Measurements from ENCODE around the gene MLST8.

Gene MLST8

DNA sequence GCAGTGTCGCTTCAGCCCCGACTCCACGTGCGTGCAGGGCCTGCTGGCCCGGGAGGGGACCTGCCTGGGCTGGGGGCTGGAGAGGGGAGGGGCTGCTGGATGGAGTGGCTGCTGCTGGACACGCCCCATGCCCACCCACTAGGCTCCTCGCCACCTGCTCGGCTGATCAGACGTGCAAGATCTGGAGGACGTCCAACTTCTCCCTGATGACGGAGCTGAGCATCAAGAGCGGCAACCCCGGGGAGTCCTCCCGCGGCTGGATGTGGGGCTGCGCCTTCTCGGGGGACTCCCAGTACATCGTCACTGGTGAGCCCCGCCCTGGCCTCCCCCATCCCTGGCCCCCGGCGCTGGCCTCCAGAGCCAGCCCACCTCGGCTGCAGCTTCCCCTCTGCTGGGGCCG, 3.1 kb downstream of the MLST8 start:
- H3K4me1 ChIP-seq (ENCODE audit: low read depth, poor library complexity, severe bottlenecking), result peaks cover 25% of the 10 kb centered on the region
- no peak overlapping the region for H3K27ac ChIP-seq
- H3K4me3 ChIP-seq (IDR thresholded peaks at IDR 0.05; ENCODE audit: insufficient read depth, low read depth, low read length), result no peak overlapping the region
- no peaks in the 10 kb centered on the region for H4K20me1 ChIP-seq (ENCODE audit: insufficient read depth)
- no peak overlapping the region for H3K9ac ChIP-seq
- peaks cover 17% of the 10 kb centered on the region for H3K79me2 ChIP-seq (ENCODE audit: insufficient read depth, low read depth)
- no peaks in the 10 kb centered on the region for H3K36me3 ChIP-seq (ENCODE audit: insufficient read depth)
- H2AFZ ChIP-seq (ENCODE audit: low read depth), result no peak overlapping the region
- TF ChIP-seq, protein P1, sequence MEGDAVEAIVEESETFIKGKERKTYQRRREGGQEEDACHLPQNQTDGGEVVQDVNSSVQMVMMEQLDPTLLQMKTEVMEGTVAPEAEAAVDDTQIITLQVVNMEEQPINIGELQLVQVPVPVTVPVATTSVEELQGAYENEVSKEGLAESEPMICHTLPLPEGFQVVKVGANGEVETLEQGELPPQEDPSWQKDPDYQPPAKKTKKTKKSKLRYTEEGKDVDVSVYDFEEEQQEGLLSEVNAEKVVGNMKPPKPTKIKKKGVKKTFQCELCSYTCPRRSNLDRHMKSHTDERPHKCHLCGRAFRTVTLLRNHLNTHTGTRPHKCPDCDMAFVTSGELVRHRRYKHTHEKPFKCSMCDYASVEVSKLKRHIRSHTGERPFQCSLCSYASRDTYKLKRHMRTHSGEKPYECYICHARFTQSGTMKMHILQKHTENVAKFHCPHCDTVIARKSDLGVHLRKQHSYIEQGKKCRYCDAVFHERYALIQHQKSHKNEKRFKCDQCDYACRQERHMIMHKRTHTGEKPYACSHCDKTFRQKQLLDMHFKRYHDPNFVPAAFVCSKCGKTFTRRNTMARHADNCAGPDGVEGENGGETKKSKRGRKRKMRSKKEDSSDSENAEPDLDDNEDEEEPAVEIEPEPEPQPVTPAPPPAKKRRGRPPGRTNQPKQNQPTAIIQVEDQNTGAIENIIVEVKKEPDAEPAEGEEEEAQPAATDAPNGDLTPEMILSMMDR (conservative IDR thresholded peaks at IDR 0.05; ENCODE audit: low read depth, low read length), result no peak
- H3K27me3 ChIP-seq (ENCODE audit: insufficient read depth, low read depth), result no peaks in the 10 kb centered on the region
- H3K4me2 ChIP-seq, result no peak overlapping the region

DNA sequence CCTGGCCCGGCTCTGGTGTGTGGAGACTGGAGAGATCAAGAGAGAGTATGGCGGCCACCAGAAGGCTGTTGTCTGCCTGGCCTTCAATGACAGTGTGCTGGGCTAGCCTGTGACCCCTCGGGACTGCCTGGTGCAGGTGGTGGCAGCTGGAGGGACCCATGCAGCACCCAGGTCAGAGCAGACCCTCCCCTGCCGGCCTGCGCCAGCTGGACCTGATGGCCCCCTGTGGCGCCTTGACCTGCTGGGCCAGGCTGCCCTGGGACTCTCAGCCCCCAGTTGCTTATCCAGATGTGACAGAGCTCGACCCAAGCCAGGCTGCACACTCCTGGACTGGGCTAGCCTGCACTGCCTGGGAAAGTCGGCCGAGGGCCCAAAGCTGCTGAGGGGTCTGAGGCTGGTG, 3.5 kb downstream of the MLST8 start:
- Histone ChIP-seq H4K20me1 (ENCODE audit: insufficient read depth) (no peaks in the 10 kb centered on the region), H3K27me3 (ENCODE audit: insufficient read depth, low read depth) (no peaks in the 10 kb centered on the region), H3K4me2 (no peak overlapping the region), H3K36me3 (ENCODE audit: insufficient read depth) (no peaks in the 10 kb centered on the region), H3K27ac (no peak overlapping the region), H2AFZ (ENCODE audit: low read depth) (no peak overlapping the region), H3K9ac (no peak overlapping the region), H3K4me1 (ENCODE audit: low read depth, poor library complexity, severe bottlenecking) (peaks cover 29% of the 10 kb centered on the region), H3K4me3 (IDR thresholded peaks at IDR 0.05; ENCODE audit: insufficient read depth, low read depth, low read length) (no peak overlapping the region), H3K79me2 (ENCODE audit: insufficient read depth, low read depth) (peaks cover 22% of the 10 kb centered on the region)
- TF ChIP-seq, protein P1 (conservative IDR thresholded peaks at IDR 0.05; ENCODE audit: low read depth, low read length), result no peak

DNA sequence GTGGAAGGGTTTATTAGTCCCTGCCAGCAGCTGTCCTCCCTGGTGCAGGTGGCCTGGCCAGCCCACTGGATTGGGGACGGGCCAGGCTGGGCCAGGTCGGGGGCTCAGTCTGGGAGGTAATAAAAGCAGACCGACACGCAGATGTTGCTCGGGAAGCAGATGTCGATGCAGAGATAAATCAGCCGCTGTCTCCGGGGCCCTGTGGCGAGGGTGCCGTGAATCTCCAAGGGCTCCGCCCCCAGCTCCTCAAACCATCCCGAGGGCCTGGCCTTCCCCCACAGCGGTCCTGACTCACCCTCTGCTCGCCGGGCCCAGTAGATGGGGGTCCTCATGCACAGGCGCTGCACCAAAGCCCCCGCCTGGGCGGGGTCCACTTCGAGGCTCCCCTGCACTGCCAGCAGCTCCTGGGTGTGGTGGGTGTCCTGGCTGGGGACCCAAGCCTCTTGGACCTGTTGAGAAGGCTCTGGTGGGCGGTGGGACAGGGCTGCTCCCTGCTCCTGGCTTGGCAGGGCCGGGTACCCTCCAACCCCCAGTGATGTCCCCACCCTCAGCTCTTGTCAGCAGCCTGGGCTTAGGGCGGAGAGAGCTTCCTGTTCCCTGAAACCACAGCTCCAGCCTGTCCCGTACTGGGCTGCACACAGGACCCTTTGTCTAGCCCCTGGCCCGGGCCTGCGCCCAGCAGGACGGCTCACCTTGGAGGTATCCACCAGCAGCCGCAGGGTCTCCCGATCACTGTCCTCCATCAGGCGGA, 4.2 kb downstream of the MLST8 start:
- Histone ChIP-seq H3K36me3 (ENCODE audit: insufficient read depth) (no peaks in the 10 kb centered on the region), H4K20me1 (ENCODE audit: insufficient read depth) (no peaks in the 10 kb centered on the region), H3K4me3 (IDR thresholded peaks at IDR 0.05; ENCODE audit: insufficient read depth, low read depth, low read length) (no peak overlapping the region), H3K9ac (no peak overlapping the region), H2AFZ (ENCODE audit: low read depth) (no peak overlapping the region), H3K27me3 (ENCODE audit: insufficient read depth, low read depth) (no peaks in the 10 kb centered on the region), H3K27ac (no peak overlapping the region), H3K4me1 (ENCODE audit: low read depth, poor library complexity, severe bottlenecking) (peaks cover 27% of the 10 kb centered on the region), H3K79me2 (ENCODE audit: insufficient read depth, low read depth) (peaks cover 22% of the 10 kb centered on the region), H3K4me2 (no peak overlapping the region)
- TF ChIP-seq, protein P1 (conservative IDR thresholded peaks at IDR 0.05; ENCODE audit: low read depth, low read length), result no peak

DNA sequence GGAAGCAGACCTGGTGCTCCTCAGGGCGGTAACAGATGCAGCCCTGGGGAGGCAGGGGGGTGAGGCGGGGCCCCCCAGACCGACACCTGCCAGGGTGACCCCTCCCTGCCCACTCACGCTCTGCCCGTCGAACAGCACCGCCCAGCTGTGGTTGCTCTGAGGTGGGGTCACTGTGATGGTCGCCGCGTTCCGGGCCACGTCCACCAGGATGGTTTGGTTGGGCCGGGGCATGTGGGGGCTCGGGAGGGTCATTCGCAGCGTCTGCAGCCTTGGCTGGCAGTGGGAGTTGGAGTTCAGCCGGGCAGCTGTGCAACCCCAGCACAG, 4.7 kb downstream of the MLST8 start:
- H3K79me2 ChIP-seq (ENCODE audit: insufficient read depth, low read depth), result peaks cover 22% of the 10 kb centered on the region

More for the DNA sequence above, 4.7 kb downstream of the MLST8 start:
- TF ChIP-seq, protein P1 (conservative IDR thresholded peaks at IDR 0.05; ENCODE audit: low read depth, low read length), result no peak
- Histone ChIP-seq H3K9ac (no peak overlapping the region), H2AFZ (ENCODE audit: low read depth) (no peak overlapping the region), H4K20me1 (ENCODE audit: insufficient read depth) (no peaks in the 10 kb centered on the region), H3K4me1 (ENCODE audit: low read depth, poor library complexity, severe bottlenecking) (peaks cover 23% of the 10 kb centered on the region), H3K27ac (no peak overlapping the region), H3K4me3 (IDR thresholded peaks at IDR 0.05; ENCODE audit: insufficient read depth, low read depth, low read length) (no peak overlapping the region), H3K27me3 (ENCODE audit: insufficient read depth, low read depth) (no peaks in the 10 kb centered on the region), H3K36me3 (ENCODE audit: insufficient read depth) (no peaks in the 10 kb centered on the region), H3K4me2 (no peak overlapping the region)

All from KMS-11 (cell line).